Fibroblast of lung (primary cell): ENCODE measurements around the gene TMEM179.
"Not testable (repeated sequence)": the region's sequence is repeated elsewhere in the genome, so short reads cannot be mapped to it uniquely, and the experiment has no call there.

Experiments used
- CTCF ChIP-seq, 2 donors: IDR thresholded peaks in 1 of 2; conservative IDR thresholded peaks in 1 of 2; 1 replicate in 1 of 2; 2 replicates in 1 of 2; pipeline ENCODE4 v1.5.1; 2011 to 2012; ENCODE audit warnings: low read length in 2 of 2, control low read depth in 1 of 2, inconsistent platforms in 1 of 2, low read depth in 1 of 2, mild to moderate bottlenecking in 1 of 2
- EZH2 ChIP-seq: IDR thresholded peaks from 2 replicates; pipeline ENCODE4 v1.5.1; 2012; ENCODE audit warnings: low read length, control low read depth, mild to moderate bottlenecking; ENCODE audit errors: missing control alignments

DNA sequence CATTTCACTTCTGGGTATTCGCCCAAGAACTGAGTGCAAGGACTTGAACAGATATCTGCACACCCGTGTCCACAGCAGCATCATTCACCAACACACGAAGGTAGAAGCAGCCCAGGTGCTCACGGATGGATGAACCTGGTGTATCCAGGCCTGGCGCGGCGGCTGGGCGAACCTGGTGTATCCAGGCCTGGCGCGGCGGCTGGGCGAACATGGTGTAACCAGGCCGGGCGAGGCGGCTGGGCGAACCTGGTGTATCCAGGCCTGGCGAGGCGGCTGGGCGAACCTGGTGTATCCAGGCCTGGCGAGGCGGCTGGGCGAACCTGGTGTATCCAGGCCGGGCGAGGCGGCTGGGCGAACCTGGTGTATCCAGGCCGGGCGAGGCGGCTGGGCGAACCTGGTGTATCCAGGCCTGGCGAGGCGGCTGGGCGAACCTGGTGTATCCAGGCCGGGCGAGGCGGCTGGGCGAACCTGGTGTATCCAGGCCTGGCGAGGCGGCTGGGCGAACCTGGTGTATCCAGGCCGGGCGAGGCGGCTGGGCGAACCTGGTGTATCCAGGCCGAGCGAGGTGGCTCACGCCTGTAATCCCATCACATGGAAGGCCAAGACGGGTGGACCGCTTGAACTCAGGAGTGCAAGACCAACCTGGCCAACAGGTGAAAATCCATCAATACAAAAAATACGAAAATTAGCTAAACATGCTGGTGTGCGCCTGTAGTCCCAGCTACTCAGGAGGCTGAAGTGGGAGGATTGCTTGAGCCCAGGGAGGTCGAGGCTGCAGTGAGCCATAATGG is 48.8 kb upstream of the TMEM179 start:
- not testable (repeated sequence) for TF ChIP-seq CTCF (conservative IDR thresholded peaks at IDR 0.05 in 1 of 2, IDR thresholded peaks at IDR 0.05 in 1 of 2; ENCODE audit: low read depth in 1 of 2, low read length in 2 of 2); EZH2
